Stimulated activated CD4-positive, alpha-beta T cell treated with anti-CD3 and anti-CD28 coated beads, TNF-alpha, amount 100 ng/mL, for 4 hours (primary cell): Measurements from ENCODE around the gene GPC6.
A peak's percentile ranks its signal among the peaks of the same experiment; 100 is the strongest.

Source experiments
- DNase-seq, 3 experiments: peaks; one replicate each; pipeline ENCODE4 v3.0.0-alpha.2; 2020; ENCODE audit warnings: low read depth in 3 of 3

The GPC6 gene

GRCh38 chr13:94345374-94346195 is 1119.0 kb downstream of the GPC6 start:
- no peak for DNase-seq

DNA sequence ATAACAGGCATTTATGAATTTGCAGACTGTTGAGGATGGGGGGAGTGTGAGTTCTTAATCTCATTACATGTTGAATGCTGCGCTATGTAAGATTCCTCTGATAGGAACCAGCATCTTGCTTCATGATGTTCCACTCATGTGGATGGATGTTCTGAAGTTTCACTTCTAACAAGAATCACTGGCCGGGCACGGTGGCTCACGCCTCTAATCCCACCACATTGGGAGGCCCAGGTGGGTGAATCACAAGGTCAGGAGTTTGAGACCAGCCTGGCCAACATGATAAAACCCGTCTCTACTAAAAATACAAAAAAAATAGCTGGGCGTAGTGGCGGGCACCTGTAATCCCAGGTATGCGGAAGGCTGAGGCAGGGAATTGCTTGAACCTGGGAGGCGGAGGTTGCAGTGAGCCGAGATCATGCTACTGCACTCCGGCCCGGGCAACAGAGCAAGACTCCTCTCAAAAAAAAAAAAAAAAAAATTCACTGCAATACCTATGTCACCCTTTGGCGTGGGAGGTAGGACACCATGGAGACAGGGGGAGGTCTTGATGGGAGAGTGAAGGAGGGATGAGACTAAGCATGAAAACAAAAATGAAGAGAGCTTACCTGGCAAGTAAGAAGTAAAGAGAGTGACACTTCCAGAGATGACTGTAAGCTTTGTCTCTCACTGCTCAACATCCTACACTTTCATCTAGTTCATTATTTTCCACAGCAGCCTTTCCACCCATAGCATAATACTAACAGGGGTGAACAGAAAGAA is 1119.8 kb downstream of the GPC6 start:
- no peak for DNase-seq

GRCh38 chr13:94351292-94351990 is 1124.8 kb downstream of the GPC6 start:
- no peak for DNase-seq

- DNase-seq: no peak
Measured at GRCh38 chr13:94352057-94352456, 1125.5 kb downstream of the GPC6 start.

GRCh38 chr13:94353167-94353710 is 1126.6 kb downstream of the GPC6 start:
- no peak for DNase-seq

- DNase-seq: no peak
Measured at GRCh38 chr13:94359875-94360274, 1133.3 kb downstream of the GPC6 start.

DNA sequence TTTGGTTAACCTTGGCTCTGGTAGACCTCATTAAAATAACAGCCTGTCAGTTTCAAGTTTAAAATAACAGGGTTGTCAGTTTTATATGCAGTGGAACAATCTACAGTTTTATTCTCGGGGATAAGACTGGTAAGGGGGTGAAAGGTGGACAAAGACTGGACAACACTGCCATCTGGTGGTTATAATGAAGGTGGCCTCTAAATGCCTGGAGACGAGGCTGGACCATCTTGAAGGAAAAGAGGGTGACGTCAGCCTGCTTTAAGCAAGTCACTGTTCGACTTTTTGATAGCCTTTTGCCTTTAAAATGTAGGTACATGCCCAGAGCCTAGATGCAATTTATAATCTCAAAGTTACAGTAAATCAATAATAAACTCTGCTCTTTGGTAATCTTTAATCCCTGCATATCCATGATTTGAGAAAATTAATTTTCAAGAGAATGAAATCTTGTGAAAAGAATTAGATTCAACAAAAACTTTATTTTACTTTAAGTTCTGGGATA is 1135.9 kb downstream of the GPC6 start:
- DNase-seq: peak in 2 of 3 experiments; percentile 44 to 45

- no peak for DNase-seq
Measured at GRCh38 chr13:94366677-94367076, 1140.1 kb downstream of the GPC6 start.

- no peak for DNase-seq
Measured at GRCh38 chr13:94369972-94370436, 1143.4 kb downstream of the GPC6 start.

- no peak for DNase-seq
Measured at GRCh38 chr13:94371855-94372254, 1145.2 kb downstream of the GPC6 start.

- DNase-seq: no peak
Measured at GRCh38 chr13:94382517-94382916, 1155.9 kb downstream of the GPC6 start.

GRCh38 chr13:94382960-94383359 is 1156.4 kb downstream of the GPC6 start:
- no peak for DNase-seq

- no peak for DNase-seq
Measured at GRCh38 chr13:94384231-94384905, 1157.8 kb downstream of the GPC6 start.

DNA sequence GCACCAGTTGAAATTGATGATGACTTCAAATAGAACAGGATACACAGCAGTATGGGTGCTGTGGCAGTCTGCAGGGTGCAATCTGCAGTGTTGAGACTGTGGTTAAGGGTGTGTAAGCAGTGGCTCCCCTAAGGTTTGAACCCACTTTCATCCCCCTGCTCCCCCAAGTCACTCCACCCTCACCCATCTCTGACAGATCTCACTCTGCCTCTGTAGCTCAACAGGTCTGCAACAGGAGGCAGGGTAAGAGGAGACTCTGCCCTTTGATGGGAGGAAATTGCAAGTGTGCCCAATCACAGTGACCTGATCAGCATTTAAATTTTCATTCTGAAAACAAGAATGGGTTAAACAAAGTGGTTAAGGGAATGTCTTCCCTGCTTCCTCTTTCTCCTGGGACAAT is 1160.4 kb downstream of the GPC6 start:
- no peak for DNase-seq

GRCh38 chr13:94389604-94390351 is 1163.2 kb downstream of the GPC6 start:
- no peak for DNase-seq

DNA sequence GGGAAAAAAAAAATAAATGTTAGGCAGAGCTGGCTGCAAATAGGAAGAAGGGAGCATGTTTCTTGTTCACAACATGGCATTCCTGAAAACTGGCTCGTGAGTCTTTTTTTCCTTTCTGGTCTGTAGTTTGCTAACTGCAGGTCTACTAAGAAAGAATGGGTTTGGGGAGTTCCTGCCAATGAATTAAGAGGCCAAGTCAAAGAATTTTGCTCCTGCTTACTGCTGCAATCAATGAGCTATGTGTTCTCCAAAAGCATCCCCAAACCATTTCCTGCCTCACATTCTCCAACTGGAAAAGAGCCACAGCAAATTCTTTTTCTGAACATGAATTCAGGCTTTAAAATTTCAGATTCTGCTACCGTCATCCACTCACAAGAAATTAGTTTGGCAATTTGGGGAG is 1164.3 kb downstream of the GPC6 start:
- no peak for DNase-seq

DNA sequence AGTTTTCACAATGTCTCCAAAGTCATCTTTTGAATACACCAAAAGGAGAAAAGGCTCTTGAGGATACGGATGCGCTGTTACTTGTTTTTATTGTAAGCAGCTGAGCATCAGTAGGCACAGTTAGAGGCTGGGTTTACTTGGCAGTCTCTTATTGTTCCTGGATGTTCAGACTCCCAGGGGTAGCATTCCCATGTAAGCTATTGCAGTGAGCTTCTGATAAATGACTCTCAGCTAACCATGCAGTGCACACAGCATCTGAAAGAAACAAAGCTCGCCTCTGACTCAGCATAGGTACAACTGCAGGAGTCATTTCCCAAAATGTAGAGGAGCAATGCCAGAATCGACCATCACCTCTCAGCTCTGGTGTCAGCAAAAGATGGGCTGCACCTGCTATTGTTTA is 1168.1 kb downstream of the GPC6 start:
- DNase-seq: no peak

- DNase-seq: no peak
Measured at GRCh38 chr13:94395860-94396259, 1169.3 kb downstream of the GPC6 start.

- DNase-seq: no peak
Measured at GRCh38 chr13:94399812-94400211, 1173.2 kb downstream of the GPC6 start.

- DNase-seq: no peak
Measured at GRCh38 chr13:94400874-94401273, 1174.3 kb downstream of the GPC6 start.
